HG03060 (cell line): ENCODE results near the gene CST7.

Experiments used
- ATAC-seq: cut with Tn5 transposase; IDR thresholded peaks from one replicate; pipeline ENCODE4 v1.9.1; 2021; ENCODE audit warnings: low read depth, moderate number of reproducible peaks; ENCODE audit not compliant: unreplicated experiment

The CST7 gene

GRCh38 chr20:24962510-24962909 lies 13.4 kb downstream of the CST7 start:
- no peak for ATAC-seq

GRCh38 chr20:24963672-24964505 lies 14.8 kb downstream of the CST7 start:
- ATAC-seq: no peak

GRCh38 chr20:24964506-24964840 lies 15.4 kb downstream of the CST7 start:
- ATAC-seq: no peak

- ATAC-seq: no peak
These were observed 16.2 kb downstream of the CST7 start for GRCh38 chr20:24965065-24965919.

- no peak for ATAC-seq
These were observed 17.4 kb downstream of the CST7 start for GRCh38 chr20:24966317-24967012.

- no peak for ATAC-seq
These were observed 19.3 kb downstream of the CST7 start for GRCh38 chr20:24968278-24968800.

DNA sequence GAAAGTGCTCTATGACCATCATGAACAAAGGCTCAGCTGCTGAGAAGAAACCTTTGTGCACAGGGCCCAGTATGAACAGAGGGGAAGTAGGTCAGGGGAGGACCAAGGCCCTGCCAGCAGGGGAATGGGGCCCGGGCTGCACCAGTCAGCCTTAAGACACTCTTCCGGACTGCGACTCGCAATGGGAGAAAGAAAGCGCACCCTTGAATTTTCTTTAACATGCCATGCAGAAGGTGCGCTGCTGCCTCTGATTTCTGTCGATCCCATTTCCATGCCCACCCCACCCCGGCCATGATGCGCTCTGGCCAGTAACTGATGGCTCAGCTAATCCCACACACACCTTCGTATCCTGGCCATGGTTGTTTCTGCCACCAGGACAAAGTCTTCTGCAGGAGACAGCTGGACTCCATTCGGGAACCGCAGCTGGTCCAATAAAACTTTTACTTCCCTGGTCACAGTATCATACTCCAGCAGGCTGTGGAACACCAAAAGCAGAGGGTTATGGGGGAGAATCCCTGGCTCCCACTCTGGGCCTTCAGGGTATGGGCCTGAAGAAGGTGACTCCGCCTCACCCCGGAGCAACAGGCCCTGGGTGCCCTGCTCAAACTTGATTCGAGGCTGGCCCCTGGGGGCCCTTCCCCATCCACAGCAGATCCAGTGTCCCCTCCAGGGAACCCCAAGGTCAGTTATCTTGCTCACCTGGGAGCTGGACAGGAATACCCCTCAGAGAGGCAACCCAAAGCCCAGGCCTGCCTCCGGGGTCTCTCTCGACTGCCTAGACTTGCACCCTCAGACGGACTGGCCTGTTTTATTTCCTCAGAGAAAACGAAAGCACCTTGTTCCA lies 20.3 kb downstream of the CST7 start:
- ATAC-seq: no peak

- ATAC-seq: no peak
These were observed 21.0 kb downstream of the CST7 start for GRCh38 chr20:24970030-24970553.

DNA sequence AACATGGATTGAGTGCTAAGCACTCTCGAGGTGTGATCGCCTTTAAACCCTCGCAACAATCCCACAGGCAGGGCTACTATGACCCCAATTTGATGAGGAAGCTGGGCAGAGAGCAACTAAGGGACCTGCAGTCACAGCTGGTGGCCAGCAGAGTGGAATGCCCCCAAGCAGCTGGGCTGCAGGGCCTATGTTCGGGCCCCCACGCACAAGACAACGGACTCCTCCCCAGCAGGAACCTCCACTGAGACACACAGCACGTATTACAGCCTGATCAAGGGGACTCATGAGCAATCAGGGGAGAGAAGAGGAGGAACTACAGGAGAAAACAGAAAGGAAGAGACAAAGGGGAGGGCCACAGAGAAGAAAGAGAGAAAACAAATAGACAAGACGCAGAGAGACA lies 21.7 kb downstream of the CST7 start:
- ATAC-seq: no peak

DNA sequence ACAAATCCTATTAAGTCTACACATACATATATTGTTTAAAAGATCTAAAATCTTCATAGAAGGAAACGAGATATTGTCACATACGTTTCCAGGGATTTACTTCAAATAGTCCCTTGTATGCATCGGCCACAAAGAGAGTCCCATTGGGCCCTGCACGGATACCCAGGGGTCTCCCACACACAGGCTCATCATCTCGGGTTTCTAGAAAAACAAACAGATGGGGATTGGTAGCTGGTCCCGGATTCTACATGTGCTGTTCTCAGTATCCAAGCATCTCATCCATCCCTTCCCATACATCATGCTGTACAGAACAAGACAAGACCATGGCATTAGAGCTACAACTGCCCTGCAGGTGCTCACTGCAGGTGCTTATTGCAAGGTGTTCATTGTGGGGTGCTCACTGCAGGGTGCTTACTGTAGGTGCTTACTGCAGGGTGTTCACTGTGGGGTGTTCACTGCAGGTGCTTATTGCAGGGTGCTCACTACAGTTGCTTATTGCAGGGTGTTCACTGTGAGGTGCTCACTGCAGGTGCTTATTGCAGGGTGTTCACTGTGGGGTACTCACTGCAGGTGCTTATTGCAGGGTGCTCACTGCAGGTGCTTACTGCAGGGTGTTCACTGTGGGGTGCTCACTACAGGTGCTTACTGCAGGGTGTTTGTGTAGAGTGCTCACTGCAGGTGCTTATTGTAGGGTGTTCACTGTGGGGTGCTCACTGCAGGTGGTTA lies 22.5 kb downstream of the CST7 start:
- no peak for ATAC-seq

- no peak for ATAC-seq
These were observed 23.3 kb downstream of the CST7 start for GRCh38 chr20:24972341-24972740.

DNA sequence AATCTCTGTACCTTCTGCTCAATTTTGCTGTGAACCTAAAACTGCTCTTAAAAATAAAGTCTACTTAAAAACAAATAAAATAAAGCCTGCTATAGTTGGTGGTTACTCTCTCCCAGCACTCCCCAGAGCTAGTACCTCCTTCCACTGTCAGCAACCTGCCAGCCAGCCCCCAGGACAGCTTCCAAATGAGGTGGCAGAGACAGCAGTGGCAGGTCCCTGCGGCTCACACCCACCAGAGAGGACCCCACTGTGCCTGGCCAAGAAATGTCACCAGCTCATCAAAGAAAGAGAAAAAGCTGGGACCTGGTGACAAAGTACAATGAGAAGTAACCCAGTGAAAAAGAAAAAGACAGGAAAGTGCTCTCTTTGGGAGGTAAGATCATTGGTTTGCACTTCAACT lies 28.3 kb downstream of the CST7 start:
- ATAC-seq: no peak

DNA sequence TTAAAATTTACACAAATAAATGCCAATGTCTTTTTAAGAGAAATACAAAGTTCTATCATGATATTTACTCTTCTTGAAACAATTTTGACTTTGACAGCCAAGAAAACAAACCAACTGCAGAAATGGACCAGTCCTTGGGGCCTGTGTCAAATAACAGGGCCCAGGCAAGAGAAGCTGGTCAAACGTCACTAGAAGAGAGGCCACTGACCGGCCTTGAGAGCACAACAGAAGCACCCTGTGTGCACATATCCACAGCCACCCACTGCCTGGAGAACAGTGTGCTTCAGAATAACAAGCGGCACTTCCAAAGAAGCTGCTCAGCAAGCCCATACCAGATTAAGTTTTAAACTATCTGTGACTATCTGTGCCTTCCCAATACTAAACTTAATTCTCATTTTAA lies 28.7 kb downstream of the CST7 start:
- ATAC-seq: no peak

DNA sequence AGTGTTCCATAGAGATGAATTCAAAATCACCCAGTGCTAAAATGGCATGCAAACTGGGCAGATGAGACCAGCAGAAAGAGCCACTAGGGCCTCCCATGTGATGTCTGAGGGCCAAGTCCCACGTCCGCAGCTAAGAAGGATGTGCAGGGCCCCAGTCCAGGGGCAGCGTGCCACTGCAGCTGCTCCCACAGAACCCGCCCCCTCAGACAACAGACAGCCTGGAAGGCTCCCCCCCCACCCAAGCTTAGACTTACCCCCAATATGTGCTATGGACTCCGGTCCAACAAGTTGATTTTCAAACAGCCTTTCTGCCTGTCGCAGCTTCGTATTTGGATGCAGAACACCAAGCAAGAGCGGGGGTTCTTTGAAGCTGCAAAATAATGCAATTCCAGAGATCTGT lies 29.4 kb downstream of the CST7 start:
- no peak for ATAC-seq

DNA sequence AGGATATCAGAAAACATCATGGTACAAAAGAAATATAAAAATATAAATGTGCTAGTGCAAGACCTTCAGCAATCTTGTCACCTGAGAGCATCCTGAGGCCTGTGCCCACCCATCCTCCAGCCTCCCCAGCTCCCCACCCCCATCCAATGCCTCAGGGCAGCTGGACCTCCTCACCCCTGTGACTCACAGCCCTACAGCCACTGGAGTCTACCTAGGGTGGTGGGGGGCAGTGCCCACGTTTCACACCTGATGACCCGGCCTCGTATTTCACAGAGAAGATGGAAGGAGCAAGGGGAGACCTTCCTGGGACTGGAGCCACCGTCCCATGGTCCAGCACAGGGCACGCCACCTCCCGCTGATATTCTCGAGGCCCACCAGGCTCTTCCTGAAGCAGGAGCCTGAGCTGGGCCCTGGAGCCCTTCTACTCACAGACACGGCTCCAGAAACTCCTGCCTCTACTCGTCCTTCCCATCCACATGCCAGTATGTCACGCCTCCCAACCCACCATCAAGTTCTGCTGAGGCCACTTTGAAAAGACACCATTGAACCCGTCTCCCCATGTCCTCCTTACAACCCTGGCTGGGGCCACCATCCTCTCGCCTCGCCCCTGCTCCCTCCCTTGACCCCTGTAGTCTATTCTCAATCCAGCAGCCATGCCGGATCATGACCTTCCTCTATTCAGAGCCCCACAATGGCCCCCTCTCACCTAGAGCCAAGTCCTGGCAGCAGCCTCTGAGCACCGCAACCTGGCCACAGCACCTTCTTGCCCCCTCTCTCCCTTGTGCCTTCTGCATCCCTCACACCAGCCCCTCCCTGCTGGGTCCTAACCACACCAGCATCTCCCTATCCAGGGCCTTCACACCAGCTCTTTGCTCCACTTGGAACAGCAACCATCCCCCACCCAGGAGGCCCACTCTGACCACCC lies 30.2 kb downstream of the CST7 start:
- ATAC-seq: no peak

GRCh38 chr20:24980291-24981053 lies 31.4 kb downstream of the CST7 start:
- no peak for ATAC-seq

- no peak for ATAC-seq
These were observed 32.2 kb downstream of the CST7 start for GRCh38 chr20:24981282-24981681.
